LHCN-M2 (cell line): ENCODE results near the gene TOR4A. TPM values are rescaled to one million over a fixed set of nuclear protein-coding genes. Genes with fewer than 3 reads are reported as not detected.
A peak's percentile ranks its signal among the peaks of the same experiment; 100 is the strongest.

Experiments used
- DNase-seq: peaks from one replicate; pipeline ENCODE4 v3.0.0-alpha.2; 2012; ENCODE audit warnings: low read depth
- total RNA-seq: library from RNA; depleted of rRNA; stranded (reverse); fragments of >200 nt; gene quantifications from 2 replicates; pipeline ENCODE4 v1.2.3, GENCODE V29; 2014

TOR4A gene
- total RNA-seq, 1 experiment from 2014 or later, result 2.6 TPM

DNA sequence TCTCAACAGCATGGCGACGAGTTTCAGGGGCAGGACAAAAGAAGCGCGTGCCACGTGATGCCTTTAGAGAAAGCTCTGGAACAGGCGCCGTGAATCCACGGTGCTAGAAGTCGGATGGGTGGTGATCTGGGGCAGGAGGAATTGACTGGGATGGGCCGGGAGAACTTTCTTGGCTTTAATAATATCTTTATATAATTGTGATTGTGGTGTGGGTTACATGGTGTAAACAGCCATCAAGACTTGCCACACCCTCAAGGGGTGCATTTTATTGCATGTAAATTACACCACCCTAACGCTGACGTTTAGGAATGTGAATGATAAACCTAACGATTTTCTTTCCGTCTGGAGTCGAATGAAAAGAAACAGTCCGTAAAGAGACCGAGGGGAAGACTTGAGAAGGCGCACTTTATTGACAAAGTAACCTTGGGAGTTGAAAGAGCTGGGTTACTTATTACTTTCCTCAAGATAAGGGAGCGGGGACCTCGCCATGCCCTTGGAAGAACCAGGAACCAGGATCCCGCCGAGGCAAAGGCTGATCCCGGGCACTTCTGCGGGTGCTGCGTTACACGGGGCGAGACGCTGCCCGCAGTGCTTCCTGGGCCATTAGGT lies 16.1 kb downstream of the TOR4A start:
- DNase-seq, result no peak

DNA sequence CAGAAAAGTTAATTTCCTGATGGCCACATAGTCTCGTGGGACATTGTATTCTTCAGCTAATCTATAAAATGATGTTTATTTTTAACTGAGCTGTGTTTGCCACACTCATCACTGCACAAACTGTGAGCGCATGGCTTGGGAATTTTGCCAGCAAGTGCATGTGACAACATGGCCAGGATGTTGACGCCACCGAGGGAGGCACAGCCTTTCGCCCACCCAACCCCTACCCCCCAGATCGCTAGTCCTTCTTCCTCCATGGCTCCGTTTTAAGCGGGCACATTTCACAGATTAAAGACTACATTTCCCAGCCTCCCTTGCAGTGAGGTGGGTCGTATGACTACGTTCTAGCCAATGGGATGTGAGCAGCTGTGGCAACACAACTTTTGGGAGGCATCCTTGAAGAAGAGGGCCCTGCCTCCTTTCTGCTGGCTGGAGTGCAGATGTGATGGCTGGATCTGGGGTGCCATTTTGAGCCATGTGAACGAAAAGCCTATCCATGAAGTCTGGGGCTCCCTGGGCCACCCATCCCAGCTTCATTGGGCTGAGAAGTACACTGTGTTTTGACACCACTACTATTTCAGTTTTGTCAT lies 16.7 kb downstream of the TOR4A start:
- DNase-seq, result peak; percentile 46

DNA sequence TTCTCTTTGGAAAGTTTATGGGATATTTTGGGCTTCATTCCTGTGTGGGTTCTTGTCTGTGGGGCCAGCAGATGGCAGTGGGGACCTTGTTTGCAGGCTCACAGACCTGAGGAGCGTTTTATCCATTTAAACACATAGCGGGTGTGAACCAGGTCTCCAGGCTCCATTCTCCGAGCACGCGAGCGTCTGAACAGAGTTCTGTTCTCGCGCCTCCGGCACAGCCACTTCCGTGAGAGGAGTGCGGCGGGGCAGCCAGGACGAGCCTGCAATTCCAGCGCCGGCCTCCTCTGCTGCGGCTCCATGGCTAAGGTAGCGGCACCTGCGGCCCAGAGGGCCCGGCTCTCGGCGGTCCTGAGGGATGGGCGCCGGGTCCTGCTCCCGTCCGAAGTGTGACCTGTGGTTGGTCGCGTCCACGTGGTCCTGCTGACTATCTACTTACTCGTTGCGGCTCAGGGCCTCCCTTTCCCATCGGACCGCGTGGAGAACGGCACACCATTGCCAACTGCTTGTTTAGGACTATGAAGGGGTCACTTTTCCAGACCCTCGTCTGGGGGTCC lies 17.2 kb downstream of the TOR4A start:
- DNase-seq, result no peak

DNA sequence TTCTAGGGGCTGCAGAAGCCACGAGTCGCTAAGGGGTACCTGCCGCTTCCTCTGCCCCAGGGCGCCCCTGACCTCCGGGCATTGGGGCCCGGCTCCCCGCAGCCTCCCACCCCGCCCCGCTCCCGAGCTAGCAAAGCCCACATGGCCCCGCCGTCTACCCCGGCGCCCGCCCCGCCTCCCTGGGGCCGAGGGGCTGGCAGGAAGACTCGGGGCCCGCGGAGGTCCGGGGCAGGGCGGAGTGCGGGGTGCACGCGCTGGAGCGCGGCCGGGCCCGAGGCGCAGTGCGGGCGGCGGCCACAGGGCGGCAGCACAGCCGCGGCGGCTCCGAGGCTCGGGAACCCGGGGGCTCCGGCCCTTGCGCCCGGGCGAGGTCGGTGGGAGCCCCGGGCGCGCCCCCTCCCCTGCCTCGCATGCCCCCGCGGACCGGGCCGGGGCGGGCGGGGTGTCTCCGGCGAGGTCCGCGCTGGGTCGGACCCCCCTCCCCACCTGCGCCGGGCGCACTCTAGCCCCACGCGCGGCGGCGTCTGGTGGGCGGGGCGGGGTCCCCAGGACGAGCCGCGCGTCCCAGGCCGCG lies 17.8 kb downstream of the TOR4A start:
- no peak for DNase-seq

DNA sequence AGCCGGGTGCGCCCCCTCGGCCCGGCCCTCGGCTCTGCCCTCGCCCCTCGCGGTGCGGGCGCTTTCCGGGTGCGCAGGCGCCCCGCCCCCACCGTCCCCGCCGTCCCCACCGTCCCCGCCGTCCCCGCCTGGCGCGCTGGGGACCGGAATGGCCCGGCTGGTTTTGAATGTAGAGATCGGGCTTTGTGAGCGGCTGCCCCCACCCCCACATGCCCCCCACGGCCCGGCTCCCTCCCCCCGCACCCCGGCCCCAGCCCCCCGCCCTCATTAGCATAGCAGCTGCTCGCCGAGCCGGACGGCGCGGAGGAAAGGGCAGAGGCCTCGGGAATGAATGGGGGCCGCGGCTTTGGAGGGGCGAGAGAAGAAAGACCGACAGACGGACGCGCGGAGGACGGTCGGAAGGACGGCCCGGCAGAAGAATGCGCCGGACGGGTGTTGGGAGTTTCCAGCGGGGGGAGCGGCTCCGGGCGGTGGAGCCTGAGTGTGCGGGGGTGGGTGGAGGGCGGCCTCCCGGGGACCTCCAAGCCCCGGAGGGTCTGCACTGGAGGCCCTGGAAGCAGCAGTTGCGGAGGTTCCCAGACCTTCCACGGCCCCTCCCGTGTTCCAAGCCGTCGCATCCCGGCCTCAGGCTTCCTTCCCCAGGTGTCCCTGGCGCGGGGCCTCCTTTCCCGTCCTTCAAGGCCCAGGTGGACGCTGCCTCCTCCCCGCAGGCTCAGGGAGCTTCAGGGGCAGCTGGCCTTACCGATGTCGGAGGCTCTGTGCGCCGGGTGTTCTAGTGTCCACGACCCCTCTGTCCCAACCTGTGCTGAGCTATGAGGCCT lies 18.5 kb downstream of the TOR4A start:
- no peak for DNase-seq

DNA sequence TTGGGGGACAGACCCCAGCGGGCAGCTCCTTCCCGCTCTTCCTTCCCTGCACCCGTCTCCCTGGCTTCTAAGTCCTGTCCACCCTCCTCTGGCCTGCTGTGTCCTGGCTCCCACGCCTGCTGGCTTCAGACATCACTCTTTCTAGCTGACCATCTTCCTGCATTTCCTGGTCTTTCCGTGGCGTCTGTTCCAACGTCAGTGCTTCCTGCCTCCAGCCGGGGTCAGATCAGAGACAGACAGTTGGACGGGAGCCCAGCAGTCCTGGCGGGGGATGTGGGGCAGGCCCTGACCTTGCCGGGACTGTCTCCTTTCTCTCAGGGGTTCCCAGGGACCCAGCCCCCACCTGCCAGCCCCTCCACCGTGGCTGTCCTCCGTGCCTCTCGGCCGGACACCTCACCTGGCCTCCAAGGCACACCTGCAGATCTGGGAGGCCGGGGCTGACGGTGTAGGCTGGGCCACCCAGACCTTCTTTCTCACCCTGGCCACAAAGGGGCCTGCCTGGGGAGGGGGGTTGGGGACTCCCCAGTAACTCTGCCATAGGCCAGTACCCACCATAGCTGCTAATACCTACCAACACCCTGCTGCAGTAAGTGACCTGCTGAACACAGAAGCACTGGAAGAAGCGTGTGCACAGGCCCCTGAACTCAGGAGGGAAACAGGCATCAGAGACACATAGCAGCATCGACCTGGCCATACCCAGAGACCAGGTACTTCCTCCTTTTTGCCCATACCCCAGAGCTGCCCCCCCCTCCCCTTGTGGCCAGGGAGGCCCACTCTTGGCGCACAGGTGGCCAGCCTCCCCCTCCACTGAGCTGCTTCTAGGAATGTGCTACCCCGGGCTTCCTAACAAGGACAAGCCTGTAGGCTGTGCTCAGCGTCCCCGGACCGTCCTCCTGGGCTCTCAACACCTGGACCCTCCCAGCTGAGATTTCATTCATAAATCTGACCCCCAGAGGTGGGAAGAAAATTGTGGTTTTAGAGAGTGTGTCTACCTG lies 19.4 kb downstream of the TOR4A start:
- DNase-seq, result no peak

DNA sequence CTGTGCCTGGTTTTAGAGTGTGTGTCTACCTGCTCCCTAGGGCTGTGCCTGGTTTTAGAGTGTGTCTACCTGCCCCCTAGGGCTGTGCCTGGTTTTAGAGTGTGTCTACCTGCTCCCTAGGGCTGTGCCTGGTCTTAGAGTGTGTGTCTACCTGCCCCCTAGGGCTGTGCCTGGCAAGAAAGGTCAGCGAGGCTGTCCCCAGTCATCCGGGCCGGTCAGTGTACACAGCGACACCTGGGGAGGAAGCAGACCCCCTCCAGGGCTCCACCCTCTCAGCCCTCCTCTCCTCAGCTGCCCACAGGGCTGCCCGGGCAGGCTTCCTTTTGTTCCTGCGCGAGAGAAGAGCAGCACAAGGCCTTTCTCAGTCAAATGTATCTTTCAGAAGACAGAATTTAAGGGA lies 20.4 kb downstream of the TOR4A start:
- DNase-seq, result no peak

DNA sequence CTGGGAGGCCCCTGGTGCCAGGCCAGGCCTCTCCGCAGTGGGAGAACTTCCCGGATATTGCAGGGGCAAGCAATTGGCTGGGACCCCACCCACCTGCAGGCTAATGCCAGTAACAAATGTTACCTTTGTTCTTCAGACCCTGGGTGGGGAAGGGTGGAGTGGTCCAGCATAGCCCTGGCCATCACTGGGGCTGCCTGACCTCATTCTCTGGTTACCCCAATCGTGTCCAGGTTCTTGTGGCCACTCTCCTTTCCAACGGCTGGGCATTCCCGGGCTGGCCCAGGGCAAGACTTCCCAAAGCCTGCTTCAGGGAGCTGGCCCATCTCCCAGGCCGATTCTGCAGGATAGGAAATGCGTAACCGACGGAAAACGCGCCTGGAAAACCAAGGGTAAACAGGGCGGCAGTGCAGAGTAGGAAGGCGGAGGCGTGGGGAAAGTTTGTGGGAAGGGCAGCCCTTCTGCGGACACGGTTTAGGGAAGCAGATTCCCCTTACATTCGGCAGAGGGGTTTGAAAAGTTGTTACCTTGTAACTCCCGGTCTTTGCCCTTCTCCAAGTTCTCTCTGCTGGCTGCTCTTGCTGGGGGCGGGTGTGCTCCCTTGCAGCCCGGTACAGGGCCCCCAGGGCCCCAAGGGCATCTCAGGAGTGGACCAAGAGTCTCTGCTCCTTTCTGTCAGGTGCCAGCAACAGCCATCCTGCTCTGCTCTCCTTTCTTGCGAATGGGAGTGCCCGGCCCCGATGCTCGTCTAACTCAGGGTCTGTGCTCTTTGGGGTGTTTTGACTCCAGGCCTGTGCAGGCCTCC lies 21.1 kb downstream of the TOR4A start:
- no peak for DNase-seq

DNA sequence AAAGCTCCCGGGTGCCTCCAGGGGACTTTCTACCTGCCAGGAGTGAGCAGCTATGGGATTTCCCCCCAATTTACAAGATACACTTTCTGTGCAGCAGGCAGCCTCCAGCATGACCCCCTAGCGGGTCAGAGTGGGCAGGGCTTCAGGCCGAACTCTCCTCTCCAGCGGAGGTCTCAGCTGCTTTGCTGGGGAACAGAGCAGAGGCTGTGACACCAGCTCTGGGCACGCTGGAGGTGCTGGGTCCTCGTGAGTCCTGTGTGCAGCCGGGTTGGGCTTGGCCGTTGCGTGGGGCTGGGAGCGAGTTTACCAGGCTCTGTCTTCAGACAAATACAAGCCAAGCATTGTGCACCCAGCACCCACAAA lies 21.7 kb downstream of the TOR4A start:
- no peak for DNase-seq

DNA sequence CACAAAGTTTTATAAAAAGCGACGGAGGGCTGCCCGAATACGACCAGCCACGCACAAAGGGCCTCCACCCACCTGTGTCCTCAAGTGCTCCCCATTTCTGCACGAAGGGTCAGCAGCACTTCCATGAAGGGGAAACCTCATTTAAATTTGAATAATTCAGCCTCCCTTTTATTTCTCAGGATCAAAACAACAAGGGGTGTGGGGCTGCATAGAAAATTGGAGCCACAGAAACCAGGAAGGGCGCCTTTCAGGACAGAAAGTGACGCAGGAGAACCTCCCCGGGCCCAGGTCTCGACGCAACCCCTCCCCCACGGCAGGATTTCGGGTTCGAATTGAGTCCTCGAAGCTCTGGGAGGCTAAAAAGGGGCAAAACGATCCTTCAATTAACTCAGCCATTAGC lies 22.4 kb downstream of the TOR4A start:
- no peak for DNase-seq

DNA sequence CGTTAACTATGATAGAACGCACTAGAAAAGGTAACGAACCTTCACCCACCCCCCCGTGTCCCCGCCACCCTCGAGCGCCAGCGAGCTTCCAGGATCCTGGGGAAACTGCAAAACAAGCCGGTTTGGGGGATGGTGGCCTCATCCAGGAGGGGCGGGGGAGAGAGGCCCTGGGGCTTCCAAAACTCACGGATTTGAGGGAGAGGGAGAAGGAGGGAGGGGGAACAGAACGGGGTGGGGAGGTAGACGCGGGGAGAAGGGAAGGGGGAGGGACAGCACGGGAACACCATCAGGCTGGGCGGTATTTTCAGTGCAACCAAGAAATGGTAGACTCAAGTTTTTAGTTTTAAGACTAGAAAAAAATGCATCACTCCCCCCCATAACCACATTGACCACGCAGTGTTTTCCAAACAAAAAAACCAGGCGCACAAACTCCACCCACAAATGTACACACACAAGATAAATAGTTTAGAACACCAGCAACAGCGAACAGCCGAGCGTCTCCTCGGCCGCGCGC lies 23.1 kb downstream of the TOR4A start:
- no peak for DNase-seq

DNA sequence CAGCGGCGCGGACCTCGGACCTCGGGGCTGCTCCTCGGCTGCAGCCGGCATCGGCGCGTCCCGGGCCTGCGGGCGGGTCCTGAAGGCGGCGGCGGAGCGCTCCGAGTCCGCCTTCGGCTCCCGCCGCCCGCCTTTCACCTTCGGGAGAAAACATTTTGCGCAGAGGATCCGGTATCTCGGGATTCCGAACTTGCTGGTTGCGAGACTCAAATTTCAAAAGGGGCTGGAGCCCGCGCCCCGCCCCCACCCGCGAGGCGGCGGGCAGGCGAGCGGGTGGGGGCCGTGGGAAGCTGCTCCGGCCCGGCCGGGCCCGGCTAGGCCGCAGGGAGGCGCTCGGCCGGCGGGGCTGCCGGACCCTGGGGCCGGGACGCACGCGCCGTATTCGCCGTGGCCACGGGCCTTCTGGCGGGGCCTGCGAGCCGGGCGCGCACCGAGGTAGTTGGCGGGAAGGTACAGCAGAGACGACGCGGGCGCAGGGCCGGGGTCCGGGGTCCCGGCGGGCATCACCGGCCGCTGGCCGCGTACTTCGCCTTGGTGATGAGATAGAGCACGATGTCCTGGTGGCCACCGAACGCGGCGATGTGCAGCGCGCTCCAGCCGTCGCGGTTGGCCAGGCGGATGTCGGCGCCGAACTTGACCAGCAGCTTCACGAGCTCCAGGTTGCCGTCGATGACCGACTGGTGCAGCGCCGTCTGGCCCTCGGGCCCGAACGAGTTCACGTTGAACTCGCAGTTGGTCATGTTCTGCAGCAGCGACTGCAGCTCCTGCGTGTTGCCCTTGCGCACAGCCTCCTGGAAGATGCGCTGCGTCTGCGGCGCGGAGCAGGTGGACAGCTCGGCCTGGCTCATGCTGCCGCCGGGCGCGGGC lies 23.8 kb downstream of the TOR4A start:
- peak; percentile 18 for DNase-seq

DNA sequence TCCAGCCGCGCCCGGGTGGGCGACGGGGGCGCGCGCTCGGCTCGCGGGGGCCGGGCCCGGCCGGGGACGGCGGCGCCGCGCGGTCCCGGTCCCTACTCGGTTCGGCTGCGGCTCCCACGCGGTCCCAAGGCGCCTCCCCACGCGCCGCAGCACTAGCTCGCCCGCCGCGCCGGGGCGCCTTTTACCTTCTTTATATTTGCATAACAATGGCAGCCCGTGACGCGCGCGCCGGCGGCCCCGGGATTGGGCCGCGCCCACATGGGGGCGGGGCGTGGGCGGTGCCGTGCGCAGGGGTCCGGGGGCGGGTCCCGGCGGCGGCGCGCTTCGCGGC lies 24.6 kb downstream of the TOR4A start, which contains the start of gene NRARP:
NRARP (minus strand) TSS at position 154 of the 331 bp plus-strand sequence. CDS start 343 bp downstream, outside the sequence.
- DNase-seq, result peak; percentile 55

DNA sequence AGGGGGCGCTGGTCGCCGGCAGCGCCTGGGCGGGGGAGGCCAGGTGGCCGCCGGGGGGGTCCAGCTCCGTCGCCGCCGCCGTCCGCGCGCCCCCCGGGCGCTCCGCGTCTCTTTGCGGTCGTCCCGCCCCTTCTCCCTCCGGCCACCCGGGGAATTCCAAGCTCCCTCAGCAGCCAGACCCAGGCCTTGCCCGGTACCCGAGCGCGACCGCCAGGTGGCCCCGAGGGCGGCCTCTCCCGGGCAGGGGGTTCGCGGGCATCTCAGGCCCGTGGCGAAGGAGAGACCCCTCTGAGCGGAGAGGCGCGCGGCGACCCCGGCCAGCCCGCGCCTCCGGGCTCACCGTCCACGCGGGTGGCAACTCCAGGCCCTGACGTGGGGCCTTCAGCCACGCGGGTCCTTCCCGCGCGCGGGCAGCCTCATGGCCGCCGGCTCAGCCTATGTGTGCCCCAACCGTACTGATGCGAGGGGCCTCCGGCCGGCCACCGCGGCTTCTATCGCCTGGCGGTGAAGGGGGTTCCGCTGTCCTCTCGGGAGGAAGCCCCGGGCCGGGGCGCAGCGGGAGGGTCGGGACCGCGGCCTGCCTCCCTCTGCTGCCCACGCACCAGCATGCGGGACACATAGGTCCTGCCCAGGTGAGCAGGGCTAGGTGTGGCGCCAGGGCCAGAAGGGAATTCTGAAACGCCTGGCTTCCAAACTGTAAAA lies 25.1 kb downstream of the TOR4A start:
- DNase-seq, result no peak

DNA sequence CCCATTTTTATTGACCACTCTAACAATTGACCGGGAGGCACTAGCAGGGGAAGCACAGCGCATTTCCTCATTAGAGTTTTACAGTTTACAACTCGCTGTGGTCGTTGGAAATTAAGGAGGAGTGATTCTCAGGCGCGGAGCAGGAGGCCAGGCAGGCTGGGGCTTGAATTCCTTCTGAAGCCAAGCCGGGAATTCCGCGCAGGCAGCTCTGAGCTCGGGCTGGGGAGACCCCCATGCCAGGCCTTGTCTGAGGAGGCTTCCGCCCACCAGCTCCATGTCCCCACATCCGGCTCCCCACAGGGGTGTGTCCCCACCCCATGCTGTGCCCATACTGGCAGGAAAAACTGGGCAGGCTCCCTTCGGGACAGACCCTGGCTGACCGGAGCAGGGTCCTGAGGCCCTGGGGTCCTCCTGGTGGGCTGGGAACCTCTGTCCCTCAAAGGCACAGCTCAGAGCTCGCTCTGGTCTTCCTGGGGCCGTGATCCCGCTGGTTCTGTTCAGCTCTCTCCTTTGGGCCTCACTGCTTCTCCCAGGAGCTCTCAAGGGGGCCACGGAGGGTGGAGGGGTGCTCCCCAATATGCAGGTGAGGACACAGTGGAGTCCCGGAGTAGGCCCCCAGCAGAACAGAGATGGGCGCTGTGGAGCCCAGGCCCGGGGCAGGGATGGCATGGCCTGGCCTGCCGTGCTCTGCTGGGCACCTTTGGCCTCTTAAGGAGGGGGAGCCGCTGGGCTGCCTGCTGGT lies 25.8 kb downstream of the TOR4A start:
- DNase-seq, result no peak

DNA sequence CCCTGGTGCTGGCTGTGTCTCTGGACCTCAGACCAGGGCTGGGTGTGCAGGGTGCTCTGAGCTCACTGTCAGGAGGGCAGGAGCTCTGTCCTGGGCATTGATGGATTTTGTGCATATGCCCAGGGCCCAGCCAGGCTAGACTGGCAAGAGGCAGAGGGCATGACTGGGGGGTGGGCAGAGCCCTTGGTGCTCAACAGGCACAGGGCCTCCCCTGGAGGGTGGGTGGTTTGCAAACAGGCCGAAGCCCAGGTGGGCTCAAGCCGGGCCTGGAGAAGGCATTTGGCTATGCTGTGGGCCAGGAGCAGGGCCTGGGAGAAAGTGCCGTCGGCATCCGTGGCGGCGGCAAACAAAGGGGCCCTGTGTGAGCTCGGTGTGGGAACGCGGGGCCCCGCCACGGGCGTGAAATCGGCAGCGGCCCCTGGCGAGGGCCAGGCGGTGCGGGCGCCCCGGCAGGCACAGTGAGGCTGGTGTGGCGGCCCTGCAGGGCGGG lies 26.4 kb downstream of the TOR4A start:
- DNase-seq, result no peak

DNA sequence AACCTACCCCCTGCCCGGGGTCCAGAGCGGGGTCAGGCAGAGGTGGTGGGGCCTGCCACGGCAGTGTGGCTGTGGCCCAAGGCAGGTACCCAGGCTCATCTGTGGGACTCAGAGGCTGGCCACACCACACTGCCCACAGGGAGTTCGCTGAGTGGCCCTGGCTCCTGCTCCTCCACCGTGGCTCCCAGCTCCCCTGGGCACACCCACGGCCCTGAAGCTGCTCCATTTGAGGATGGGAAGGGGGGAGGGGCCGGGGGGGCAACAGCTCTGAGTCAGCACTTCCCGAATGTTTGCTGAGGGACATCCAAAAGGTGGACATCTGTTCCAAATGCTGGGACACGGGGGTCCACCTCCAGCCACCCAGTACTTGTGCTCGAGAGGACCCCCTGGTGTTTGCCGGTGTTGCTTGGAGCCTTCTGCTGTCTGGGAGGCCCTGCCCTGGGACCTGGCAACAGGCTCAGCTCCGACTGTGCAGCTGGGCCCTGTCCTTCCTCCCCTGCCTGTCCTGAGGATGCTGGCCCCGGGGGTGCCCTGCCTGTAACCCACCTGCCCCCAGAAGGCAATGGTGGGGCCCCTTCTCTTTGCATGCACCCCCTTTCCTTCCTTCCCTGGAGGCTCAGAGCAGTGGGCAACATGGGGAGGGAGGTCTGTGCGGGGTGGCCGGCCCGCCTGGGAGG lies 27.0 kb downstream of the TOR4A start:
- DNase-seq, result no peak
